Measurements from ENCODE around the gene G0S2. TPM values are rescaled to one million over a fixed set of nuclear protein-coding genes. Genes with fewer than 3 reads are reported as not detected.

The G0S2 gene
- polyA plus RNA-seq, 1 donor (not counting 4 experiments of a cell fraction or from before 2014, with no cell fraction given) = 46.2 TPM

GRCh38 chr1:209720826-209721225, 45.6 kb downstream of the G0S2 start:
- H3K27ac ChIP-seq (ENCODE audit: control insufficient read depth, insufficient read depth, low read length) = no peak overlapping the region
- H3K36me3 ChIP-seq (ENCODE audit: control insufficient read depth in 2 of 2, extremely low read depth in 1 of 2, insufficient read depth in 2 of 2, low read length in 2 of 2) = no peaks in the 10 kb centered on the region
- no peak overlapping the region for H2AFZ ChIP-seq (ENCODE audit: control insufficient read depth, low read length)
- H4K20me1 ChIP-seq (ENCODE audit: control insufficient read depth, extremely low read depth, insufficient read depth, low read length) = no peaks in the 10 kb centered on the region
- no peaks in the 10 kb centered on the region for H3K9me1 ChIP-seq (ENCODE audit: control insufficient read depth, extremely low read depth, insufficient read depth, low read length)
- no peaks in the 10 kb centered on the region for H3K79me2 ChIP-seq (ENCODE audit: control insufficient read depth, insufficient read depth, low read length)
- dilution Hi-C loops (cut with MboI; ENCODE audit: extremely low pct_ligation_motif_present, low sequenced_read_pairs) = no loop called here
- no peak for TF ChIP-seq CTCF (optimal IDR thresholded peaks at IDR 0.05 in 1 of 3, IDR thresholded peaks at IDR 0.05 in 1 of 3, conservative IDR thresholded peaks at IDR 0.05 in 1 of 3; ENCODE audit: extremely low read depth in 1 of 3, insufficient read depth in 2 of 3, low read length in 3 of 3)
- no peak for TF ChIP-seq EZH2 (IDR thresholded peaks at IDR 0.05; ENCODE audit: low read length)
- no peak overlapping the region for H3K9ac ChIP-seq (ENCODE audit: control insufficient read depth, extremely low read depth, insufficient read depth, low read length)
- peaks cover 7% of the 10 kb centered on the region for H3K4me1 ChIP-seq (ENCODE audit: control insufficient read depth, extremely low read depth, insufficient read depth, low read length)
- H3K27me3 ChIP-seq (ENCODE audit: control insufficient read depth, extremely low read depth, insufficient read depth, low read length) = no peaks in the 10 kb centered on the region
- FAIRE-seq (no peak), DNase-seq (ENCODE audit: low read depth, low spot score) (no peak)
- no peak overlapping the region for H3K4me3 ChIP-seq (ENCODE audit: control insufficient read depth in 2 of 3, extremely low read depth in 1 of 3, insufficient read depth in 2 of 3, low read depth in 1 of 3, low read length in 3 of 3)
- no peak overlapping the region for H3K4me2 ChIP-seq (ENCODE audit: control insufficient read depth, extremely low read depth, insufficient read depth, low read depth, low read length)
- H3K9me3 ChIP-seq (ENCODE audit: control insufficient read depth, low read depth, low read length) = no peaks in the 10 kb centered on the region

GRCh38 chr1:209721323-209721722, 46.1 kb downstream of the G0S2 start:
- FAIRE-seq = no peak
- dilution Hi-C loops (cut with MboI; ENCODE audit: extremely low pct_ligation_motif_present, low sequenced_read_pairs) = no loop called here

More at GRCh38 chr1:209721323-209721722, 46.1 kb downstream of the G0S2 start:
- Histone ChIP-seq H3K4me2 (ENCODE audit: control insufficient read depth, extremely low read depth, insufficient read depth, low read depth, low read length) (no peak overlapping the region), H3K79me2 (ENCODE audit: control insufficient read depth, insufficient read depth, low read length) (no peaks in the 10 kb centered on the region), H3K27ac (ENCODE audit: control insufficient read depth, insufficient read depth, low read length) (no peak overlapping the region), H3K9me1 (ENCODE audit: control insufficient read depth, extremely low read depth, insufficient read depth, low read length) (no peaks in the 10 kb centered on the region), H3K36me3 (ENCODE audit: control insufficient read depth in 2 of 2, extremely low read depth in 1 of 2, insufficient read depth in 2 of 2, low read length in 2 of 2) (no peaks in the 10 kb centered on the region), H3K9me3 (ENCODE audit: control insufficient read depth, low read depth, low read length) (no peaks in the 10 kb centered on the region), H4K20me1 (ENCODE audit: control insufficient read depth, extremely low read depth, insufficient read depth, low read length) (no peaks in the 10 kb centered on the region), H3K27me3 (ENCODE audit: control insufficient read depth, extremely low read depth, insufficient read depth, low read length) (no peaks in the 10 kb centered on the region), H3K4me1 (ENCODE audit: control insufficient read depth, extremely low read depth, insufficient read depth, low read length) (peaks cover 7% of the 10 kb centered on the region), H3K4me3 (ENCODE audit: control insufficient read depth in 2 of 3, extremely low read depth in 1 of 3, insufficient read depth in 2 of 3, low read depth in 1 of 3, low read length in 3 of 3) (no peak overlapping the region), H2AFZ (ENCODE audit: control insufficient read depth, low read length) (no peak overlapping the region), H3K9ac (ENCODE audit: control insufficient read depth, extremely low read depth, insufficient read depth, low read length) (no peak overlapping the region)
- no peak for TF ChIP-seq CTCF (optimal IDR thresholded peaks at IDR 0.05 in 1 of 3, IDR thresholded peaks at IDR 0.05 in 1 of 3, conservative IDR thresholded peaks at IDR 0.05 in 1 of 3; ENCODE audit: extremely low read depth in 1 of 3, insufficient read depth in 2 of 3, low read length in 3 of 3)
- TF ChIP-seq EZH2 (IDR thresholded peaks at IDR 0.05; ENCODE audit: low read length) = no peak
- no peak for DNase-seq (ENCODE audit: low read depth, low spot score)
